Colon (tissue), 2 donors: ENCODE measurements around the gene TPX2.
"Not testable (repeated sequence)": the region's sequence is repeated elsewhere in the genome, so short reads cannot be mapped to it uniquely, and the experiment has no call there.

Source experiments
- FAIRE-seq: peaks from 2 replicates; lab custom pipeline; 2012; peaks lifted over from hg19 to GRCh38; lab: Jason Lieb, UNC
- donor health status: control.
- donor health status: control.

The TPX2 gene

DNA sequence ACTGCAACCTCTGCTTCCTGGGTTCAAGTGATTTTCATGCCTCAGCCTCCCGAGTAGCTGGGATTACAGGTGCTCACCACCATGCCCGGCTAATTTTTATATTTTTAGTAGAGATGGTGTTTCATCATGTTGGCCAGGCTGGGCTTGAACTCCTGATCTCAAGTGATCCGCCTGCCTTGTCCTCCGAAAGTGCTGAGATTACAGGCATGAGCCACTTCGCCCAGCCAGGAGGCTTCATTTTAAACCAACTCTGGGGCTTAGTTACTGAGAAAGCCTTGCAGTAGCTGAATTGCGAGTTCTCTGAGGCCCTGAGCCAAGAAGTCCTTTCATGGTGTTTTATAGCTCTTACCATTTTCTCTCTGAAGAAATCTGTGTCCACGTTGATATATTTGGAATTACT is 75.1 kb downstream of the TPX2 start:
- FAIRE-seq: not testable (repeated sequence)

DNA sequence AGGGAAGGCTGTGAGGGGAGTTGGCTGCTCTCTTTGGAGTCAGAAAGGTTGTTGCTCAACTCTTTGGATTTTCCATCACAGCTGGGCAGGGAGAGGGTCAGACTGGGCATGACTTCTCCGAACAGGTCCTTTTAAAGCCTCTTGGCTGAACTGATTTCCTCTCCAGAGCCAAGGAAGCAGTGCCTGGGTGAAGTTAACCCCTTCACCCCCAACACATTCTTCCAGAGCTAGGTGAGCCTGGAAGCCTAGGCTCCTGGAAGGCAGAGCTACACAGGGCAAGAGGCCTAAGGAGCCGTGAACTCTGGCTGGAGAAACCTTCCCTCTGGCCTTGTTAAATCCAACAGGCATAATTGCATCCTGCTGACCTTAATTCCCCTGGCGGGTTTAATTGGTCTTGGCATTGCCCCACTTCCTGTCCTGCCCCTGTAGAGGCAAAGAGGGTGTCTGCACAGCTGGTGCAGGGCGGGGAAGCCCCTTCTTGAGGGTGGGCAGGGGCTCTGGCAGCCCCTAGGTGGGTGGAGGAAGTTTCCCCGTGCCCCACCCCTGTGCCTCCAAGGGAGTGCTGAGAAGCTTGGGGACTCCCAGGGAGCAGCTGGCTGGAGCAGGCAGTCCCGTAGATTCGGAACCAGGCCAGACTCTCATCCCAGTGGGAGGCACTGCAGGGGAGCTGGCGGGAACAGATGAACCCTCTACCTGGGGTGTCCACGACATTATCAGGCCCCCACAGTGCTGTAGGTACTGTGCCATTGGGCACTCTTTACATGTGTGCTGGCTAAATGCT is 76.5 kb downstream of the TPX2 start:
- FAIRE-seq: no peak

DNA sequence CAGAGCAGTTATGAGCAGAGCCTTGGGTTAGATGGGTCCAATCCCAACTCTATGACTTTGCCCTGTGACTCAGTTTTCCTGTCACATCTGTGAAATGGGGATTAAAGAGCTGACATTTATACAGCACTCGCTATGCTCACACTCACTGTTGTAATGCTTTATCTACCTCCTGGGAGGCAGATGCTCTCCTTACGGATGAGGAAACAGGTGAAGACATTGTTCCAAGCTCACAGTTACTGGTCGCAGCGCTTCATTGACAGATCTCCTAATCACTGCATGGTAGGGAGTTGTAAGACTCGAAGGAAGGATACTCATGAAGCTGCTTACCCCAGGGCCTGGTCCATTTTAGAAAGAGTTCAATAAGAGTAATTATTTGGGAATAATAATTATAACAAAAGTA is 77.1 kb downstream of the TPX2 start:
- FAIRE-seq: no peak

DNA sequence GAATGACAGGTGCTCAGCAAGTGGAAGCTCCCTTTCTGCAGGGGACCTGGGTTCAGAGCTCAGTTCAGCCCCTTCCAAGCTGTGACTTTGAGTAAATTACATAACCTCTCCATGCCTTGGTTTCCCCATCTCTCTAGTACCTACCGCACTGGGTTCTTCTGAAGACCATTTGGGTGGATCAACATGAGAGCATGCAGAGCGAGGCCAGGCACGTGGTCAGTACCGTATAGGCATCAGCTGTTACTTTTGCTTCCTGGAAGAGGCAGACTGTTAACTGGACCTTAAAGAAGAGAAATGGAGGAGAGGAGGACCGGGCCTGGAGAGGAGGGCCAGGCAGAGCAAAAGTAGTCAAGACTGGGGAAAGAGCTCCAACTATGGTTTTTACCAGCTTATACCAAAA is 78.4 kb downstream of the TPX2 start:
- FAIRE-seq: no peak

DNA sequence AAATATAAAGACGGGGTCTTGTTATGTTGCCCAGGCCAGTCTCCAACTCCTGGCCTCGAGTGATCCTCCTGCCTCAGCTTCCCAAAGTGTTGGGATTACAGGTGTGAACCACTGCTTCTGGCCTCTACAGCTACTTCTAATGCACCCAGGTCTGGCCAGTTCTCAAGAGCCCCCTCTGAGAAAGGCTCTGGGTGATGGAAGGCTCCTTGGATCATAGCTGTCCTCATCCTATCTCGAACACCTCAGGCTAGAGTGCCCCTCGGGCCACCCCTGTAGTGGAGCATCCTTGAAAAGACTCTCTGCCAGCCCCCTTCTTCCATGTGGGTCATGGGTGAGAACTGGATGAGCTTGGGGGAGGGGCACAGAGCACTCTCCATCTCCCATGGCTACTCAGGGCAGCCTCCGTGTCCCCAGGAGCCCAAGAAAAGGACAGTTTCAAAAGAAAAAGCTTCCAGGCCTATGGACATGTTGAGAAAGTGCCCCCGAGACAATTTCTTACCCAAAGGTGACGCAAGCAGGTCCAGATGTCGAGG is 79.4 kb downstream of the TPX2 start:
- FAIRE-seq: no peak

DNA sequence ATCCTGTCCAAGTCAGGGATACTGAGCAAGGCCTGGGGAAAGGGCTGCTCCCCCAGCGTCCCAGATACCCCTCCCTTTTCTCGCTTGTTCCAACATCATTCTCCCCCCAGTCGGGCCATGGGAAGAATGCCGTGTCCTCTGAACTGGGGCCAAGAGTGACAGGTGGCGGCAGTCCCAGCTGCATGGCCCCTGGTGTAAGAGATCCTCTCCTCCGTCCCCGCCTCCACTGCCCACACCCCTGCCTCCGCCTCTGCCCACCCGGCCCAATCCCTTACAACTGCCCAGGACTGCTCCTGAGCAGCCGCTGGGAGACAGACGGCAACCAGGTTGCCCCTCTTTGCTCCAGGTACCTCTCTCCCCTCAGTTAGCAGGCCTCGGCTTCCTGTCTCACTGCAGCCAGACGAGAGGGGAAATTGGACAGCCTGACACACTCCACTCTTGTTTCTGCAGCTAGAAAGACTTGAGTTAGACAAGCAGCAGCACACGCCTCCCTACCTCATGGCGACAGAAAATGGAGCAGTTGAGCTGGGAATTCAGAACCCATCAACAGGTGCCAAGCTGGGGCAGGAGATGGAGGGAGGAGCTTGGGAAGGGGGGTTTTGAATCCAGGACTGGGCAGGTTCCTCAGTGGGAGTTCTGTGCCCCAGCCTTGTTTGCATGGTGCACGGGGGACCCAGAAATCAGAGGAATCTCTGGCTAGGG is 80.1 kb downstream of the TPX2 start, which contains the start of gene MYLK2:
Gene MYLK2, plus strand, starts transcription at position 274 of the 702 bp plus-strand sequence. Its CDS starts 225 bp downstream, at position 499.
- no peak for FAIRE-seq

DNA sequence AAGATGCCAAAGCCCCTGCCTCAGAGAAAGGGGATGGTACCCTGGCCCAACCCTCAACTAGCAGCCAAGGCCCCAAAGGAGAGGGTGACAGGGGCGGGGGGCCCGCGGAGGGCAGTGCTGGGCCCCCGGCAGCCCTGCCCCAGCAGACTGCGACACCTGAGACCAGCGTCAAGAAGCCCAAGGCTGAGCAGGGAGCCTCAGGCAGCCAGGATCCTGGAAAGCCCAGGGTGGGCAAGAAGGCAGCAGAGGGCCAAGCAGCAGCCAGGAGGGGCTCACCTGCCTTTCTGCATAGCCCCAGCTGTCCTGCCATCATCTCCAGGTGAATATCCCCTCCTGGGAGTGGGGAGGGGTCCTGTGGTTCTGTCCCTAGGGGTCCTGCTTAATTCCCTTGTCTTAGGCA is 81.1 kb downstream of the TPX2 start:
- FAIRE-seq: no peak

DNA sequence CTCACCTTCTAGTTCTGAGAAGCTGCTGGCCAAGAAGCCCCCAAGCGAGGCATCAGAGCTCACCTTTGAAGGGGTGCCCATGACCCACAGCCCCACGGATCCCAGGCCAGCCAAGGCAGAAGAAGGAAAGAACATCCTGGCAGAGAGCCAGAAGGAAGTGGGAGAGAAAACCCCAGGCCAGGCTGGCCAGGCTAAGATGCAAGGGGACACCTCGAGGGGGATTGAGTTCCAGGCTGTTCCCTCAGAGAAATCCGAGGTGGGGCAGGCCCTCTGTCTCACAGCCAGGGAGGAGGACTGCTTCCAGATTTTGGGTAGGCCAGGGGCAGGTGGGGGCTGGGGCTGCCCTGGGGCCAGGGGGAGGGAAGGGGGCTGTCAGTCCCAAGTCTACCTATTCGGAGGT is 82.3 kb downstream of the TPX2 start:
- FAIRE-seq: no peak

DNA sequence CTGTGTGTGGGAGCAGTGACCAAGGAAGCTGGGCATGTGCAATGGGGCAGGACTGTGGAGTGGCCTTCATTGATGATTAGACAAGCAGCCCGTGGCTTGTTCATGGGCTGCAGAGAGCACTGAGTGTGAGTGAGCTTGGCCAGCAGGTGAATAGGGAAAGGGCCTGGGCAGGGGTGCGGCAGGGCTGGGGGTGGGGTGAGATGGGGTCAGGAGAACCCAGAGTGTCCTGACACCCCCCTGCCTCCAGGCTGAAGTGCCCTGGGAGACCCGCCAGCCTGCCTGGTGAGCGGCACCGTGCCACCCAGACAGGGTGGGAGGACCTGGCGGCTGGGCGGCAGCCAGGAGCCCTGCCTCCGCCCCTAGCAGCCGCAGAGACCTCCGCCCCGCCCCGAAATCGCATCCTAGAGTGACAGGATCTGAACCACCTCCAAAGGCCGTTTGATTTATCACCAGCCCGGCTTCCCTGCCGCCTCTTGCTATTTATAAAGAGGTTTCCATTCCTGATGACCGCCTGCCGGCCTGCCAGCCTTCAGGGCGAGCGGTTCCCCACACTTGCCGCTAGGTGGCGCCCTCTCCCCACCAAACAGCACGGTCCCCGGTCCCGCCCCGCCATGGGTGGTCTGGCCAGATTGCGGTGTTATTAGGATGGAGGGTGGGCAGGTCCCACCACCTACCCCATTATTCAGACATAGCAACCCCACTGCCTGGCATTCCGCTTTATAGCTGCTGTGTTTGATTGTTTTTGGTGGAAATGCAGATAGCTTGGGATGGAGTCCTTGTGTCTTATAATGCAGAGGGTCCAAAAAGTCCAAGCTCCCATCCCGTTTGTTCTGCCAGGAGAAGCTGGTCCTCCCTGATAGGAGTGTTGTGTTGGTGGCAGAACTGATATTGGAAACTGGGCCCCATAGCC is 83.6 kb downstream of the TPX2 start:
- no peak for FAIRE-seq

DNA sequence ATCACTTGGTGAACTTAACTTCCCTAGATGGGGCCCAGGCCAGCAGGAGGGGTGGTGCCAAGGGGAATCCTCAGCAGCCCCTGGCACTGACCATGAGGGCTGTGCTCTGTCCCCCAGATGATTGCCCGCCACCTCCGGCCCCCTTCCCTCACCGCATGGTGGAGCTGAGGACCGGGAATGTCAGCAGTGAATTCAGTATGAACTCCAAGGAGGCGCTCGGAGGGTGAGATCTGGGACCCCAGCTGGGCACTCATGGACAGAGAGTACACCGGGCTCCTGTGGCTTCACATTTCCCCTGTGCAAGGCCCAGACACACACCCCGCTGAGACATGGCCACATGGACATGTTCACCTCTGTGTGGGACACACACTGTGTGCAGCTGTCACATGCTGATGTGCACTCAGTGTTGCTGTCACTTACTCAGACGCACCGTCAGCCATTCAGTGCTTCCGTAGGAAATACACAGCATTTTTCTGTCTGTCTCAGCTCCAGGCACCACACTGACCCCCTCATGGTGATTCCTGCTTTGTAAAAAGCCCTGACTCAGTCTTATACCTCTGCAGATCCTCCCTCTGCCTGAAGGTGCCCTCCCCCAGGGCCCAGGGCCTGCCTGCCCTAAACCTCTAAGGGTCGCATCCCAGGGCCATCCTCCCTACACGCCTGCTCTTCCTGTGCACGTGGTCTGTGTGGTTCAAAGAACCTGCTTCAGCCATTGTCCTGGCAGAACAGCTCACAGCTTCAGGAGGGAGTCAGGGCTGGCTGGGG is 84.5 kb downstream of the TPX2 start:
- no peak for FAIRE-seq

DNA sequence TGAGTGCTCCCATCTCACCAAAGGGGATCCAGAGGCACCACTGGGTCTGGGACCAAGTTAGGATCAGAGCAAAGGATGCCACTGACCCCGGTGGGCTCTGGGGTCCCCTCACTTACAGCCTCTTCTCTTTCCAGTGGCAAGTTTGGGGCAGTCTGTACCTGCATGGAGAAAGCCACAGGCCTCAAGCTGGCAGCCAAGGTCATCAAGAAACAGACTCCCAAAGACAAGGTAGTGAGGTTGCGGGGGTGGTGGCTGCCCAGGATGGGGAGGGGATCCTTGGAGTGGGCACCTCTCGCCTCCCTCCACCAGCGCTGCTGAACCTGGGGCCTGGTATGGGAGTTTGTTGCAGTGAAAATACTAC is 85.0 kb downstream of the TPX2 start:
- FAIRE-seq: no peak

DNA sequence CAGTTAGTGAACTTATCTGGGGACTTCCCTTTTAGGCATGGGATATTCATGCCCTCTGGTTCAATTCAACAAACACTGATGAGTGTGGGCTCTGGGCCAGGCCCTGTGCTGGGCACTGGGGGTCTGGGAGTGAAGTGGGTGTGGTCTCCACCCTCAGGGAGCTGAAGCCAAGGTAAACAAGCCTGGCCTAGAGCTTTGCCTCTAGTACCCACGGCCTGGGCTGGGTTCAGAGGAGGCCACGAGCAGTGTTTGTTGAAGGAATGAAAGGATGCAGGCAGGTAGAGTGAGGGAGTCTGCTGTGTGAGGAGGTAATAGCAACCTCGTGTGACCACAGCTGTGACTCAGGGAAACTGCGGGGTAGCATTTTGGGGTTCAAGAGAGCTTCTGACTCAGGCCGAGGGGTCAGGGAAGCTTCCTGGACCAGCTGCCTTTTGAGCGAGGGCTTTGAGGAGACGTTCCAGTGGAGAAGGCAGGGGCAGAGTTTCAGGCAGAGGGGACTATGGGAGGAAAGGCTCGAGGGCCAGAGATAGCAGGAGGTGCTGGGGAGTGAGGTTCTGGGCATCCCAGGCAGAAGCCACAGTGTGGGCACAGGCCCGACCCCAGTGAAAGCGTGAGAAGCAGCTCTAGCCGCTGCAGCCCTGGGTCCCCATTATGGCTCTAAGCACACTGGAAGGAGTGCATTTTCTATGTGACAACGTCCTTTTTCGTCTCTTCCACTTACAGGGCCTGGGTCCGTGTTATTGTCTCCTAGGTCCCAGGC is 85.6 kb downstream of the TPX2 start:
- no peak for FAIRE-seq

DNA sequence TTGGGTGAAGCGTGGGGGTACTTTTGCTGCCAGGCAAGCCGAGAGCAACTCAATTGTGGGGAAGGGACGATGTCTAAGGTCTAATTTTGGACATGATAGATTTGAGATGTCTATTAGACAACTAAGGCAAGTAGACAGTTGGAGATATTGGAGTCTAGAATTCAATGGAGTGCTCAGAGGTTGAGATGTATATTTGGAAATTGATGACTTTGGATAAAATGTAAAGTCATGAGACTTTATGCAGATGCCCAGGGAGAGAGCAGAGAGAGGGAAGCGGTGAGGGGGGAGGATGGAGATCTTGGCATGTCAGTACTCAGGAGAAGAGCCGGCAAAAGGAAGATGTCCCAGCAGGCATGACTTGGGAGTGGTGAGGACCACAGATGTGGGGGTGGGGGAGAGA is 87.0 kb downstream of the TPX2 start:
- no peak for FAIRE-seq

DNA sequence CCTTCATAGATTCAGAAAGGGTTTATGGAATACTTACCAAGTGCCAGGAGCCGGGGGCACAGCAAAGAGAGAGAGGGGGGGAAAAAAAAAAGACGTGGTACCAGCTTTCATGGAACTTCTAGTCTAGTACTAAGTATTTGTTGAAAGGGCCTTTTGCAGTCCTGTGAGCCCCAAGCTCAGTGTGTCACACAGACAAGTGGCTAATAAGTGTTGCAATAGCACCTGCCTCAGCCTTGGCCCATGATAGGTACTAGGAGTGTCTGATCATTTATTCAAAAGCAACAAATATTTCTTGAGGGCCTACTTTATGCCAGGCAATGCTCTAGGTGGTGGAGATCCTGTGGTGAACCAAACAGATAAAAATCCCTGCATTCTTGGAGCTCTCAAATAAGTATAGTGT is 88.0 kb downstream of the TPX2 start:
- FAIRE-seq: no peak

DNA sequence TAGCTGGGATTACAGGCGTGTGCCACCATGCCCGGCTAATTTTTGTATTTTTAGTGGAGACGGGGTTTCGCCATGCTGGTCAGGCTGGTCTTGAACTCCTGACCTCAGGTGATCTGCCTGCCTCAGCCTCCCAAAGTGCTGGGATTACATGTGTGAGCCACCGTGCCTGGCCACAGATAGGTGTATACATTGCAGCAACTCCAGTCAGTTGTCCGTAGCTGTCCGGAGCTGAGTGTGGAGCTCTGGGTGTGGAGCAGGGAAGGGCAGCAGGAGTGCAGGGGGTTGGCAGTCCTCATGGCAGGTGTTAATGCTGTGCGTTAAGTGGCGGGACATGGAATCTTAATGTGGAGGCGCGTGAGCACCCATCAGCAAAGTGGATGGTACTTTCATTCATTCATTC is 88.9 kb downstream of the TPX2 start:
- FAIRE-seq: not testable (repeated sequence)

DNA sequence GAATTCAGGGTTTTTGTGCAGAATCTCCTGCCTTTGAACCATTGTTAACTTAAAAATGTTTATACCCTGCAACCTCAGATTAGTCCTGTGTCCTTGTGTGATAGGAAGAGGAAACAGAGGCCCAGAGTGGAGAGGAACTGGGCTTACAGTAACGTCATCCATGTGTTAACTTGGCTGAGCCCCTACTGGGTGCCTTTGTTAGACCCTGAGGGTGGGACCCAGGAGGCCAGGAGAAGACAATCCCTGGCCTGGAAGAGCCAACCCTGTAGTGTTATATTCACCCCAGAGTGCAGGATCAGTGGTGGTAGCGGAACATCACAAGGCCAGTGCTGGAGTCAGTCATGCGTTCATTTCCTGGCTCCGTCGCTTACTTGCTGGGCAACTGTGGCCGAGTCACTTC is 90.6 kb downstream of the TPX2 start:
- no peak for FAIRE-seq

DNA sequence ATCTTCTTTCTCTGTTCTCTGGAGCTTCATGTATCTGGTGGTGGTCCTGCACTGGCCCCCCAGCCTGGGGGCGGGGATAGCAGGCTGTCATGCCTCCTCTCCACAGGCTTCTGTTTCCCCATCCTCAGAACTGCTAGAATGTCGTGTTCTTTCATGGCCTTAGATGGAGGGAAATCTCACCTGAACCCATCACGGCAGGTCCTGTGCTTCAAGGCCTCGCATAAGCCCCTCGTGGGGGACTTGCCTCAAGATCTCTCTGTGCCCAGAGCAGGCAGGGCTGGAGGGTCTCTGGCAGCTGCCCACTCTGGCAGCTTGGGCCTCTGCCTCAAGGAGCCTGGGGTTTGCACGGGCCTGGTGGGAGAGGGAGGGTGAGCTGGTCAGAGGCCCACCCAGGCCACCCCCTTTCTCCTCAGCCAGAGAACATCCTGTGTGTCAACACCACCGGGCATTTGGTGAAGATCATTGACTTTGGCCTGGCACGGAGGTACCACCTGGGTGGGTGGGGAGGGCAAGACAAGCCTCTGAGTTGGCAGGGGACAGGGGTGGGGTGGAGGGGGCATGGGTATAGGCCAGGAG is 91.4 kb downstream of the TPX2 start:
- no peak for FAIRE-seq

DNA sequence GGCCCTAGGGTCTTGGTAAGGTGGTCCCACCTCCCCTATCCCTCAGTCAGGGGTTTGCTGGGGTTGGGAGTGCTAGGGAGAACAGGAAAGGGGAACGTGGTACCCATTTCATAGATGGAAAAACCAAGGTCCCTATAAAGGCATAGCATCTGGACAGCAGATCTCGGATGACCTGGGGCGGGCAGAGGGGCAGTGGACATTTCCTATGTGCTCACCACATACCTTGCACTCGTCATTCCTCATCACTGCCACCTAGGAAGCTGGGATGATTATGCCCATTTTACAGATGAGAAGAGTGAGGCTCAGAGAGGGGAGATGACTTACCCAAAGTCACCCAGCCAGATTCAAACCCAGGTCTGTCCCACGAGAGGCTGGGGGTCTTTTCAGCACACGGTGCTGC is 92.1 kb downstream of the TPX2 start:
- no peak for FAIRE-seq

DNA sequence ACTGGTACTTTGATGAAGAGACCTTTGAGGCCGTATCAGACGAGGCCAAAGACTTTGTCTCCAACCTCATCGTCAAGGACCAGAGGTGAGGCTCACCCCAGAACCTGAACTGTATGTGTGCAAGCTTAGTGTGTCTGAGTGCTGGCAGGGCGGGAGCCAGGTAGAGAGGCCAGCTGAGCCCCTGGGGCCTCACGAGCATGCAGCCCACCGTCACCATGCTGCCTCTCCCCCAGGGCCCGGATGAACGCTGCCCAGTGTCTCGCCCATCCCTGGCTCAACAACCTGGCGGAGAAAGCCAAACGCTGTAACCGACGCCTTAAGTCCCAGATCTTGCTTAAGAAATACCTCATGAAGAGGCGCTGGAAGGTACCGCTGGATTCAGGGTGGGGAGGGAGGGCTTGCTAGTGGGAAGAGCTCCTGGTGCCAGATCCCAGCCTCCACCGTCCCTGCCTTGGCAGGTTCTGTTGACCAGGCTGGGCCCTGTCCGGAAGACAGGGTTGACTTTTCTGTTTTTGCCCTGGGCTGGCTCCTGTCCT is 92.7 kb downstream of the TPX2 start:
- FAIRE-seq: no peak
